NCI-H2227 treated with DMSO at 0.1 percent for 48 hours (cell line): ENCODE results near the gene SAC3D1.
"Not testable (repeated sequence)": the region's sequence is repeated elsewhere in the genome, so short reads cannot be mapped to it uniquely, and the experiment has no call there.

ENCODE experiments used
- DNase-seq: peaks from one replicate; lab custom pipeline; 2025; lab: John Stamatoyannopoulos, UW

SAC3D1 gene

DNA sequence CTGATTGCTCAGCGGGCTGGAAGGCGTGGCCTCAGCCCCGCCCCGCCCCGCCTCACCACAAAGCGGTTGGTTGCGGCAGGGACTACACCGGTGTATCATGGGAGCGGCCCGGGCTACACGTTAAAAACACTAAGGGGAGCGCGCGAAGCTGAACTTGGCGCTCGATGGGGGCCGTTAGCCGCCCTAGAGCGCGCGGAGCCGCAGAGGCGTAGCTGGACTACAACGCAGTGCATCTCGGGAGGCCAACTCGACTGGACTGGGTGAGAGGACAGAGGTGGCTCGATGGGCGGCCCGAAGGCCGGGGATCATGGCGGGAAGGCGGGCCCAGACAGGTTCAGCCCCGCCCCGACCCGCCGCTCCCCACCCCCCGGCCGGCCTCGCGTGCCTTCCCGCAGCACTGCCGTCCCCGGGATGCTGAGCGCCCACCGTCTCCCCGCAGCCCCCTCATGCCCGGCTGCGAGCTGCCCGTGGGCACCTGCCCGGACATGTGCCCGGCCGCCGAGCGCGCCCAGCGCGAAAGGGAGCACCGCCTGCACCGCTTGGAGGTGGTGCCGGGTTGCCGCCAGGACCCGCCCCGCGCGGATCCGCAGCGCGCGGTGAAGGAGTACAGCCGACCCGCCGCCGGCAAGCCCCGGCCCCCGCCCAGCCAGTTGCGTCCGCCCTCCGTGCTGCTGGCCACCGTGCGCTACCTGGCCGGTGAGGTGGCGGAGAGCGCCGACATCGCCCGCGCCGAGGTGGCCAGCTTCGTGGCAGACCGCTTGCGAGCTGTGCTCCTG, at the start of gene SAC3D1:
Gene SAC3D1 (plus strand): TSS at position 364 of the 776 bp plus-strand sequence. CDS start 83 bp downstream, at position 447.
- DNase-seq = peak; percentile 95

DNA sequence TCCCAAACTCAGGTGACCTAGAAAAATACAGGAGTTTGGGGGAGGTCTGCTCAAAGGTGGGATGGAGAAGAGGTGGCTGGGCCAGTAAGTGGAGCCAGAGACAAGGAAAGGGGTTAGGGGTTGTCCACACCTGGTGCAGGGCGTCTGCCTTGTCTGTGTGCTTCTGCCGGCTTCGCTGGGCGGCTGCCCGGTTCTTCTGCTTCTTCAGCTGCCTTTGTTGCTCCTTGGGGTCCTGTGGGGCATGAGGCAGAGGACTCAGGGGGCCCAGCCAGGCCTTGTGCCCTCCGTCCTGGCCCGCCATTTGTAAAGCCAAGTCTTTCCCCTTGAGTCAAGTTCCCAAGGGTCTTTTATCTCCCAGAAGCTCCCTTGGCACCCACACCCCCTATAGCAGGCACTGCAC, 46.7 kb upstream of the SAC3D1 start:
- DNase-seq = no peak

DNA sequence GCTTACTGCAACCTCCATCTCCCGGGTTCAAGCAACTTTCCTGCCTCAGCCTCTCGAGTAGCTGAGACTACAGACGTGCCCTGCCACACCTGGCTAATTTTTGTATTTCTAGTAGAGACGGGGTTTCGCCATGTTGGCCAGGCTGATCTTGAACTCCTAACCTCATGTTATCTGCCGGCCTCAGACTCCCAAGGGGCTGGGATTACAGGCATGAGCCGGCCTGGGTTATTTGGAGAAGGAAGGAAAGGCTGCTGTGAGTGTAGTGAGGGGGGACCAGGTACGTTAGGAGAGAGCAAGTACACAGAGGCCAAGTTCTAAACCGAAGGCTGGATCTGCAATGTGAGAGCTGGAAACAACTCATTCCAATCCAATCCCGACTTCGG, 44.7 kb upstream of the SAC3D1 start:
- no peak for DNase-seq

DNA sequence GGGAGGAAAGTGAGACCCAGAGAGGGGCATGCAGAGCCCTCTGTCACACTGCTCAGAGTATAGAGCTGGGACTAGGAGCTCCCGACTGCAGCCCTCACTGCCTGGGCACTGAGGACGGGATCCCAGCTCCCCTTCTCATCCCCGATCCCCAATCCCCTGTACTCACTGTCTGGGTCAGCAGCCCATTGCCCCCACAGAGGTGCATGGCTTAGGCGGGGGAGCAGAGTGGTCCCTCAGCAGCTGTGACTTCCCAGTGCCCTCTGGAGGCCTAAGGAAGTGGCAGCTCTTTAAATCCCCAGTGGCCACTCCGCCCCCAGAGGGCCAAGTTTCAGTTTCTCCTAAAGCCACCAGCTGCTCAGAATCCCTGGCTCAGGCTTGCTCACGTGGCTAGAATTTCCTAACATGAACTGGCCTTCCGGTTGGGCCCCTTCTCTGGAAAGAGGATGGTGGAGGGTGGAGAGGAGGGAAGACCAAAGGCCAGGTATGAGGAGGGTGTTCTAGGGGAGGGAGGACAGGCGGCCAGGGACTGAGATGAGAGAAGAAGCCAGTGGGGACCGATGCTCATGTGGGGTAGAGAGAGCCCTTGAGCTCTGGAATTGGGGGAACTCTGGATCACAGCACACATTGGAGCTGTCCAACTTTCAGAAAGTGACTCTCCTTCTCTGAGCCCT, 44.2 kb upstream of the SAC3D1 start, which contains the start of gene BATF2:
Gene BATF2 (minus strand): TSS at position 262 of the 671 bp plus-strand sequence. CDS start 57 bp downstream, at position 205.
- DNase-seq = peak; percentile 16

DNA sequence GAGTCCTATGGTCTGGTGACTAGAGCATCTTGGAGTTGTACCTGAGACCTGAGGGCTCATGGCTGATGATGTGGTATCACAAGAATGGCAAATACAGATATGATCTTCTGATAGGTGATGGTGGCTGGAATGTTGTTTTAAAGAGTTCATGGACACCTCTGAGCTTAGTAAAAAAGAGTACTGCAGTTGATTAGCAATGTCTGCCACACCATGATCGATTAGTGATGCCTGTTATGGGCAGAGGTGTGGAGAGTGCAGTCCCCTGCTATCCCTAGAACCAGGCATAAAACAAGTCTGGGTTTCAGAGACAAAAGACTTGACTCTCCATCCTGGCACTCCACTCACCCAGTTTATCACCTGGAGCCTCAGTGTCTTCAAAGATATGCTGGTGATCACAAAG, 42.9 kb upstream of the SAC3D1 start:
- DNase-seq = no peak

DNA sequence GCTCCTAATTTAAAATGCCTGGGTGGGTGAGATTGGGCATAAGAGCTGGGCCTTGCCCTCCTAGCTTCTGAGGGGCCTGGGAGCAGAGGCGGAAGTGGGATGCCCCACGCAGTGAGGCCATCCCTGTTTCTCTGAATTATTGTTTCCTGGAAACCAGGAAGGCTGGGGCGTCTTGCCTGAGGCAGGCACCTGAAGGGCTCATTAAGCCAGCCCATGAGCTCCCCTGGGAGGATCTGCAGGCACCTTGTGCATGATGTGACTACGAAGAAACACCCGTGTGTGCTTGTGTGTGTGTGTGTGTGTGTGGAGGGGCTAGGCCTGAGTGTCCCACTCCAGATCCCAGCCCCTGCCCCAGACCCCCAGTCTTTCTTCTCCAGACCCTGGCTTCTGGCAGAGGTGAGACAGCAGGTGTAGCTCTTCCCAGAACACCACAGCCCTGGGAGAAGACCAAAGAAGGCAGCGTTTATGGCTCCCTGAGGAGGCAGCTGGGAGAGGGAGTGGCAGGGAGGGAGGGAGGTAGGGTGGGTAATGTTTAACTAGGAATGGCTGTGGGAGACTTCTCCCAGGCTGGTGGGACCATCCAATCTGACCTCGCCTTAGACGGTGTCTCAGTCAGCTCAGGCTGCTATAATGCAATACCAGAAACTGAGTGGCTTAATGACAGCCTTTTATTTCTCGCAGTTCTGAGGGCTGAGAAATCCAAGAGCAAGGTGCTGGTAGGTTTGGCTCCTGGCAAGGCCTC, 42.1 kb upstream of the SAC3D1 start:
- DNase-seq = no peak

DNA sequence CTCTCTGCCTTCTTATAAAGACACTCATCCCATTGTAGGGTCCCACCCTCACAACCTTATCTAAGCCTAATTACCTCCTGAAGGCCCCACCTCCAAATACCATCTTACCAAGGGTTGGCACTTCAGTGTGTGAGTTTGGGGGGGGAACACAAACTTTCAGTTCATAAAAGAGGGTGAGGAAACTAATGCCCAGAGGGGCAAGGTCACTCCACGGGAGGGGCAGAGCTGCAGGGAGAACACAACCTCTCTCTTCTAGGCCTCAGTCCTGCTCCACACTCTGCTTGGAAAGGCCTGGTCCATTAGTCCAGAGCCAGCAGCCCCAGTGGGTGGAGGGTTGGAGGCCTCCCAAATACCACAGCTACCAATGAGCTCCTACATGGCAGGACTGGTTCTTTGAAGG, 41.5 kb upstream of the SAC3D1 start:
- no peak for DNase-seq

DNA sequence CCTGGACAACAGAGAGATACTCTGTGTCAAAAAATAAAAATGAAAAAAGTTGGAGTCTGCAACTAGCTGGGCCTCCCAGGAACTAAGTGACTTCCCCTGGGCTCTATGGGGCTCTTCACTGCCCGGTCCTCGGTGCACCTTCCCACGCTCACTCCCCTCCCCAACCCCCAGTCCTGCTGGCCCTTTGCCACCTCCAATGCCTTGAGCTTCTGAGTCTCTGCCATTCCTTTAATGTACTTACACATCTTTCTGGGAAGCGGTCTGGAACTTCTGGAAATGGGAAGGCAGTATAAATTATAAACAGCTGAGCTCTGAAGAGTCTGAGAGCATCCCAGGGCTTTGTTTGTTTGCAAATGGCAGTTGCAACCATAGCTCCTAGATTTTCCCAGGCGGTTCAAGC, 38.3 kb upstream of the SAC3D1 start:
- DNase-seq = no peak

DNA sequence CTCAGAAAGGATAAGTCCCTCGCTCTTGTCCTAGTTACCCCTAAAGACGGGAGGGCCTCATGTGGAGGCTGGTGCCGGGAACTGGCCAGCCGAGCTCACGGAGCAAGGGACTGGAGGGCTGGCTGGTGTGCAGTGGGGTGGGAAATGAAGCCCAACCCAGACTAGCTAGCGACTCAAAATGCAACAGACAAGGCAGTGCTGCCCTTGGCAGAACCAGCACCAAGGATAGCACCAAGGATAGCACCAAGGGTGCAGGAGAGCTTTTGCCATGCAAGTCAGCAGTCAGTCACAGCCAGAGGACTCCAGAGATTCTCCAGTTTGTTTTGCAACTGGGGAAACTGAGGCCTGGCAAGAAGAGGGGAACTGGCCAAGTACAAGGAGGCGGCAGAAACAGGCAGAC, 37.7 kb upstream of the SAC3D1 start:
- DNase-seq = no peak

DNA sequence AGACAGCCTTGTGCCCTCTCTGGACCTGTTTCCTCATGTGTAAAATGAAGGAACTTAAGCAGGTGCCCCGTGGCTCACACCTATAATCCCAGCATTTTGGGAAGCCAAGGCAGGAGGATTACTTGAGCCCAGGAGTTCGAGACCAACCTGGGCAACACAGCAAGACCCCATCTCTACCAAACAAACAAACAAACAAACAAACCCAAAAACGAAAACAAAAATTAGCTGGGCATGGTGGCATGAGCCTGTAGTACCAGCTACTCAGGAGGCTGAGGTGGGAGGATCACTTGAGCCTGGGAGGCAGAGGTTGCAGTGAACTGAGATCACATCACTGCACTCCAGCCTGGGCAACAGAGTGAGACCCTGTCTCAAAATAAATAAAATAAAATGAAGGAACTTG, 37.0 kb upstream of the SAC3D1 start:
- not testable (repeated sequence) for DNase-seq

DNA sequence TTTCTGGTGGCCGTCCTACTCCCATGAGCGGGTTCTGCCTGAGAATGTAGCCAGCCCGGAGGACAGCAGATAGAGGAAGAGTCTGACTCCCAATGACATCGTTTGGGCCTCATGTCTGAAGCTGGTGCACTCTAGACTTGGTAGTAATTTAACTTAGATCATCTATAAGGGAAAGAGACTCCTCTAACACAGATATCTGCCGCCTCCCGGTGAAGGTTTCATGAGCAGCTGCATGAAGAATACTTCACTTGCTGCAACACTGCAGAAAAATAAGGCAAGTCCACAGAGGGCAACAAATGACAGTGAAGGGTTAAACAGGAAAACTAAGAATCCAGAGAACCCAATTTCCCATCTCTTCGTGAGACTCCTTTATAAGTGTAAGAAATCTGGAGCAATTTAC, 33.0 kb upstream of the SAC3D1 start:
- no peak for DNase-seq

DNA sequence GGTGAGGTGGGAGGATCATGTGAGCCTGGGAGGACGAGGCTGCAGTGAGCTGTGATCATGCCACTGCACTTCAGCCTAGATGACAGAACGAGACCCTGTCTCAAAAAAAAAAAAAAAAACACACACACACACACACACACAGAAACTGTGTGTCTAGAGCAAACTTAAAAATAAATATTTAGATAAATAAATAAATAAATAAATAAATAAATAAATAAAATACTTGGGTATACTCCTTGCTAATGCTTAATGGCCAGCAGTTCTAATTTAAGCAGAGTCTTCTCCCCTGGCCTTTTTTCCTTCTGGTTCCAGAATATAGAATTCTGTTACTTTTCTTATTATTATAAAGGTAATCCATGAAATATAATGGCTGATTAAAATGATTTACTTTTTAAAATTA, 32.1 kb upstream of the SAC3D1 start:
- no peak for DNase-seq

DNA sequence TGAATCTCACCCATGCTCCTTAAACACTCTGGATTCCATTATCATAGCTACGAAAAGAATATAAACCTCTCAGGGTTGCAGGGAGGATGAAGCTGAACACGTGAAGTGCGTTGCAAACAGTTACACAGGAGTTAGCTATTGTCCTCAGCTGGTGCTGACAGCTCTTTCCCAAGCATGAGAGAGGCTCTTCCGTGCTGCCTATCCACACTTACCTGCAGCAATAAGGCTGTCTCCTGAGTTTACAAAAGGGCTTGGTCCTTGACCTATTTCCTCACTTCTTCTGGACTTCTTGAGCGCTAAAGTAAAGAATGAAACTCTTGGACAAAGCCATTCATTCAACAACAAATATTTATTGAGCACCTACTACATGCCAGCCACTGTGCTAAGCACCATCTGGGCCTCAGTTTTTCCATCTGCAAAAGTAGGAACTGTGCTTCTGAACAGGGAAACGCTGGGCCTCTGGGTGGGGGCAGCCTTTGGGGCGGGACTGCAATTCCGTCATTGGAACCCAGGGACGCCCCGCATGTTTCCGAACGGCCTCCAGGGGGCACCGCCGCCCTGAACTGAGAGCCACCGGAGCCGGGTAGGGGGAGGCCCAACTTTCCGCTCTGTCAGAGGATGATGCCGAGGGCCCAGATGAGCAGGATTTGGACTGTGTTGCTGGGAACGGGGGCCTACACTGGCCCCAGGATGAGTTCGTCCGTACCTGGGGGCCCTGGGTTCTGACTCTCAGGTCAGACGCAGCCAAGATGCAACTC, 27.7 kb upstream of the SAC3D1 start:
- peak; percentile 84 for DNase-seq

DNA sequence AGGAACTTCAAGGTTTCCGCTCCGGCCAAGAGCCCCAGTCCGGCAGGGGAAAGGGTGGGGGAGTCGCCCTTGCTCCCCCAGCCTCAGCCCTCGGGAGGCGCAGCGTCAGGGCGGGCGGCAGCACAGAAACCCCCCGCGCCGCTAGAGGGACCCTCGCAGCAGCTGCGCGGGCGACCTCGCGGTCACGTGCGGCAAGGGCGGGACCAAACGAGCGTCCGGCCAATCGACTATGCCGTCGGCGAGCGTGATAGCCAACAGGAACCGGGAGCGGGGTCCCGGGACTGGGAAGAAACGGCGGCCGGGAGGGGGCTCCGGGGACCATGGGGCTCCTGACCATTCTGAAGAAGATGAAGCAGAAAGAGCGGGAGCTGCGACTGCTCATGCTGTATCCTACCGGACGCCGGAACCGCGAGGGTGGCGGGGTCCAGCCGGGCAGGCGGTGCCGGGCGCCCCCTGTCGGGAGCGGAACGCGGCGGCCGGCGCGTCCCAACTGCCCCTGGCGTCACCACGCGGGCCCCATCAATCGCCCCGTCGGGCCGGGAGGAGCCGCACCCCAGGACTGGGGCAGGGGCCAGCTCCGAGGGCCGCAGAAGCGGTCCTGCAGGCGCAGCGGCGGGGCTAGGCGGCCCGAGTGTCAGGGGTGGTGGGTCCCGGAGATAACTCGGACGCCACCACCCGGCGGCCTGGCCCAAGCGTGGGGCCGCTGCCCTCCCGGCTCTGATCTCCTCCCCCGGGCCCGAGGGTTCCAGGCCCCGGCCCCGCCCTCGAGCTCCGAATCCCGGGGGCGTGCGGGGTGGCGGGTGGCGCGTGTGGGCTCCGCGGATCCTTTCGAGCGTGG, 26.9 kb upstream of the SAC3D1 start, which contains the start of gene ARL2:
Gene ARL2 (plus strand): TSS at position 273 of the 838 bp plus-strand sequence. CDS start 48 bp downstream, at position 321.
- peak; percentile 84 for DNase-seq

DNA sequence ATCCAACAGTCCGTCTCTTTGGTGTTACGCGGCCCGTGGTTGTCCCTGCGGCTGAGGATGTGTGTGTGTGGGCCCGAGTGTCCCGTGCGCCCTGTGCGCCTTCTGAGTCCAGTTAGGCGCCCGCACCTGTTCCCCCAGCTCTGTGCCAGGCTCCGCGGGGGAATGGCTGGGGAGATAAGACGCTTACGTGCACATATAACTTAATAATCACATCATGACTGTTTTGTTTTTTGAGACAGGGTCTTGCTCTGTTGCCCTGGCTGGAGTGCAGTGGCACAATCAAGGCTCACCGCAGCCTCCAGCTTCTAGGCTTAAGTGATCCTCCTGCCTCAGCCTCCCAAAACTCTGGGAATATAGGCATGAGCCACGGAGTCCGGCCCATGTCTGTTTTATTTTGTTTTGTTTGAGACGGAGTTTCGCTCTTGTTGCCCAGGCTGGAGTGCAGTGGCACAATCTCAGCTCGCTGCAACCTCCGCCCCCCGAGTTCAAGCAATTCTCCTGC, 26.2 kb upstream of the SAC3D1 start:
- DNase-seq = peak; percentile 28

DNA sequence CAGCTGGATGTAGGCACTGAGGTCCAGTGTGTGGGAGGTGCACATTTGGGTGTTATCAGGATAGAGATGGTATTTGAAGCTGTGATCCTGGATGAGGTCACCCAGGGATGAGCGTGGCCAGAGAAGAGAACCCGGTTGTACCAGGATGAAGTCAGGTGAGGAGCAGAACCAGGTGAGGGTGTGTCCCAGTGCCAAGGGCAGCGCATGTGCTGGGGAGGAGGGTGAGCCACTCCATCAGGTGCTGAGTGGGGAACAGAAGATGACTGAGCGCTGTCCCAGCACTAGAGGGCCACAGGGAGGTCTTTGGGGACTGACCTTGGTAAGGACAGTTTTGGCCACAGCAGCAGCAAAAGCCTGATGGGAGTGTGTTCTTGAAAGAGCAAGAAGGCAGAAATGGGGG, 24.3 kb upstream of the SAC3D1 start:
- no peak for DNase-seq

DNA sequence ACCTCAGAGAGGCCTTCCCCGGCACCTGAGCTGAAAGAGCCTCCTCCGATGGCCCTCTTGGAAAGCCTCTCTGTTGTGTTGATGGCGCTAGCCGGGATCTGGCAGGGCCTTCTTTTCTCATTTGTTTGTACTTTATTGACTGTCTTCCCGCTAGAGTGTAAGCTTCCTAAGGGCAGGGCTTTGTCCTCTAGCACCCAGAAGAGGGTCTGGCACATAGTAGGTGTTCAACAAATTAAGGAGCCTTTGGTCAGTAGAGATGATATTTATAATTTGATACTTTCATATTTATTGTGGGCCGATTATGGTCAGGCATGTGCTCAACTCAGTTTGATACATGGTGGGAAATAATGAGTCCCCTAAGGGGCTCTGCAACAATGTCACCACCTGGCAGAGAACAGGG, 23.1 kb upstream of the SAC3D1 start:
- no peak for DNase-seq

DNA sequence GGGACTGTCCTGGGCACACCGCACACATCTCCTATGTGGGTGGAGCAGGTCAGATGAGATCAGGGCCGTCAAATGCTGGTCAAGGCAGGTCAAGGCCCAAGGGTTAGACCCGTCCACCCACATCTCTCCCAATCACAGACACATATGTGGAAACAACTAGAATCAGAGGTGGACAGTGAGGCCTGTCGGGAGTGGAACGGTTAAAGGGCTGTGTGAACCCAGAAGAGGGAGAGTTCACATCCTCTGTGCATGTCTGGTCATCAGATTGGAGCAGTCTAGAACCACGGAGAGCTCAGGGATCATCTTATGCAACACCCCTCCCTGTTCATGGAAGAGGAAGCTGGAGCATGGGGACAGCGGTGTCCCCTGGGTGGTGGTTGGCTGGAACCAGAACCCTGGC, 21.2 kb upstream of the SAC3D1 start:
- no peak for DNase-seq

DNA sequence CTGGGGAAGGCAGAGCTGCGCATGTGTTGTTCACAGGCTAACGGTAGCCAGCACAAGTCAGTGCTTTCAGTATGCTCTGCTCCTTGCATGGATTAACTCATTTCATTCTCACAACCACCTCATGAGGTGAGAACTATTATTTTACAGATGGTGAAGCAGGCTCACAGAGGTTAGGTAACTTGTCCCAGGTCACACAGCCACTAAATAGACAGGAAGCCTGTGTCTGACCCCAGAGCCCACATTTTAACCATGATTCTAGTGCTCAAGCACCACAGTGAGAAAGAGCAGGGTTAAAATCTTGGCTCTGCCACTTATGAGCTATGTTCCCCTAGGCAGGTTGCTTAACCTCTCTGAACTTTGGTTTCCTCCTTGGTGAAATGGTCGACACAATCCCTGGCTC, 20.0 kb upstream of the SAC3D1 start:
- DNase-seq = no peak

DNA sequence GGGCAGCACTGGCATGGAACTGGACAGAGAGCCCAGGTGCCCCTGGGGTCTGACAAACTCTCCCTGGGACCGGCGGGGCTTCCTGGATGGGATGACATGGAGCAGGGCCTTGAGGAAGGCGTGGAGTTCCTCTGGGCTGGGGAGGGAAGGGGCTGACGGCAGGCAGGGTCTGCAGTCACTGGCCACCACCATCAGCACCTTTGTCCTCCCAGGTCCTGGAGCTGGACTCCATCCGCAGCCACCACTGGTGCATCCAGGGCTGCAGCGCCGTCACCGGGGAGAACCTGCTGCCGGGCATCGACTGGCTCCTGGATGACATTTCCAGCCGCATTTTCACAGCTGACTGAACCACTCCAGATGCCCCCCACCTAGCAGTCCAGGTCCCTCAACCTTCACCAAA, 19.5 kb upstream of the SAC3D1 start:
- no peak for DNase-seq

DNA sequence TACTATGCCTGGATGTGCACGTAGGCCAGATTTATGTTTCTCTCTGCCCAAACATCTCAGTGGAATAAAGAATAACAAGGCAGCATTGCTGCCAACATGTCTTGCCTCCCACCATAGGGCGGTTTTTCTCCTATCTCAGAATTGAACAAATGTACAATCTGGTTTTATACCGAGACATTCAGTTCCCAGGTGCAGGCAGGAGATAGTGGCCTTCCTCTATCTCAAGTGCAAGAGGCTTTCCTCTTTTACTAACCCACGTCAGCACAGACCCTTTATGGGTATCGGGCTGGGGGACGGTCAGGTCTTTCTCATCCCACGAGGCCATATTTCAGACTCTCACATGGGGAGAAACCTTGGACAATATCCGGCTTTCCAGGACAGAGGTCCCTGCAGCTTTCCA, 17.5 kb upstream of the SAC3D1 start:
- DNase-seq = not testable (repeated sequence)
